ENCODE data around the gene FAM174C.

The FAM174C gene

DNA sequence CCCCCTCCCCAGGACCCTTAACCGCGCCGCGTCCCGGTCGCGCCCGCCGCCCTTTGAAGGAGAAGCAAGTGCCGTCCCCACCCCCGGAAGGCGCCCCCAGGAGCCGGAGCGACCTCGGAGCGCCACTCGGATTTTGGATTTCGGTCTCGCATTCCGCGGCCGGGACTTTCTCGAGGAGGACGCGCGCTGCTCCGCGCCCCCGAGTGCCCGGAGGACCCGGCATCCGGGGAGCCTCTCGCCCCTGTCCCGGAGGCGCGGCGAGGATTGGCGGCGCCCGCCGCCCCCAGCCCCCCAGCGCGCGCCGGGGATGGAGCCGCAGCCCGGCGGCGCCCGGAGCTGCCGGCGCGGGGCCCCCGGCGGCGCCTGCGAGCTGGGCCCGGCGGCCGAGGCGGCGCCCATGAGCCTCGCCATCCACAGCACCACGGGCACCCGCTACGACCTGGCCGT, 25.3 kb upstream of the FAM174C start:
- DNase-seq: peak; percentile 86

DNA sequence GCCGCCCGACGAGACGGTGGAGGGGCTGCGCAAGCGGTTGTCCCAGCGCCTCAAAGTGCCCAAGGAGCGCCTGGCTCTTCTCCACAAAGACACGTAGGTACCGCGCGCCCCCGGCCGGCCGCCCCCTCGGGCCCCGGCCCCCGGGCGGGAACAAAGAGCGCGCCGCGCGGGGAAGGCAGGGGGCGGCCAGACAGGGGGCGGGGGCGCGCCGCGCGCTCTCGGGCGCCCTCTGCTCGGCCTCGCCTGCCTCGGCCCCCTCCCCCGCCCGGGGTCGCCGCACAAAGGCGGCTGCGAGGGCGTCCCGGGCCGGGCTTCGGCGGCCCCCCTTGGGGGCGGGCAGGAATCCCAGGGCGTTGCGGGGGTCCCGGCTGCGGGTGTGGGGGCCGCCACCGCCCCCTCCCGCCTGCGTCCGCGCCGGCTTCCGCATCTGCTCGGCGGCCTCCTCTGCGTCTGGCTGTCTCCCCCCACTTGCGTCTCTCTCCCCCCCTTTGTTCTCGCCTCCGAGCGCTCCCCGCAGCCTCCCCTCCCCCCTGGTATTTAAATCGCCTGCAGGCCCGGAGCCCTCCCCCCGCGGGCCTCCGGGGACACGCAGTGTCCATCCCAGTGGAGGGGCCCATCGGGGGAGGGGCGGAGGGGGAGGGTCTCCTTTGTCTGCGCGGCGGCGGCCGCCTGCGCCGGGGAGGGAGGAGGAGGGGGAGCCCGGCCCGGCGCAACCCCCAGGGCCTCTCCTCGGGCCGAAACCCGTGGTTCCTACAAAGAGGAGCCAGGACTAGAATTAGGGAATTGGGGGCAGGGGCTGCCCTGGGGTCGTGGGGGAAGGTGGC, 24.7 kb upstream of the FAM174C start:
- DNase-seq: peak; percentile 72

DNA sequence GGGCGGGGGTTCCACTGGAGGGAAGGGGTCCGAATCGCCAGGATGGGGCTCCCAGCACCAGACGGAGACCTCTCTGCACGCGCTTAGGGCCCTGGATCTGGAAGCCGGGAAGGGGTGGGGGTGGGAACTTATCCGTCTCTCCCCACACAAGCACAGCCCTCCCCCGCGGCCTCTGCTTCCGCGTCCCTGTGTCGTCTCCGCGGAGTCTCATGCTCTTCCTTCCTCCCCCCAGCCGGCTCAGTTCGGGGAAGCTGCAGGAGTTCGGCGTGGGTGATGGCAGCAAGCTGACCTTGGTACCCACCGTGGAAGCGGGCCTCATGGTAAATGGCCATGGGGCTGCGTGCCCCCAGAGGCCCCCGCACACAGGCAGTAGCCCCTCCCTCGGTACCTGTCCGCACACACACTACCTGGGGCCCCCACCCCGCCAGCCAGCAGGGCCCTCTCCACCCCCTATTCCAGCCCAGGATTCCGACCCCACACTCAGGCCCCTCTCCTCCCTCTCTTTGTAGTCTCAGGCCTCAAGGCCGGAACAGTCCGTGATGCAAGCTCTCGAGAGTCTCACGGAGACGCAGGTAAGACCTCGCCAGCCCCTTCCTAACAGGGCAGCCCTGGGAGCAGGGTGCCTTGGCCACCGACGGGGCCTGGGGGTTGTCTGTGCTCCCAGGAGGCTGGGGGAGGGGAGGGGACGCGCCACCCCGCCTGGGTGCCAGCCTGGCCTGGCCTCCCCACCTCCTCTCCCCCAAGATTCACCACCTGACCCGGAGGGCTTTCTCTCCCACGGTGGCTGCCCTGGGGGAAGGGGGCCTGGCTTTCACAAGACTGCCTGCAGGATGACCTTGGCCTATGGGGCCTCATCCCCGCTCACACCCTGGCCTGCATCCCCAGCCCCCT, 23.8 kb upstream of the FAM174C start:
- peak; percentile 69 for DNase-seq

DNA sequence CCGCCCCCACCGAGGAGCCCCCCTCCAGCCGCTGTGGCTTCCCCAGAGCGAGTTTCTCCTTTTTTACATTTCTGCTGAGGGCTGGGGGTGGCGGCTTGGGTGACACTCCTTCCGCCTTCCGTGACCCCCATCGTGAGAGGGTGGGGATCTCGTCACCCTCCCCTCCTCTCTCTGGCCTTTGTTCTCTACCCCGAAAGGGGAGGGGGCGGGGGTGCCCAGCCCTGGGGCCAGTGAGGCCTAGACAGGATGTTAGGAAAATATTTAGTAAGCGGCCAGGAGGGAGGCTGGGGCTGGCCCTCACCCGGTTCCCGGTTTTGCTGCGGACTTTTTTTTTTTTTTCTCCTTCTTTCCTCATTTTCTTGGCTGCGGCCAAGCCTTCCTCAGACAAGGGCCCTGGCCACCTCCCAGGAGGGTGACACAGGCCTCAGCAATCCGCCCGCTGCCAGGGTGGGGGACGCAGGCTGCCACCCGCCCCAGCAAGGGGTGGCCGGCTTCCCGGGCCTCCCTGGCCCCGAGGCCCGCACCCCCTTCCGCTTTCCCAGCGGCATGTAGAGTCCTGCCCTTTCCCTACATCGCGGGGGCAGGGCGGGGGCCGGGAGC, 23.0 kb upstream of the FAM174C start:
- peak; percentile 67 for DNase-seq

DNA sequence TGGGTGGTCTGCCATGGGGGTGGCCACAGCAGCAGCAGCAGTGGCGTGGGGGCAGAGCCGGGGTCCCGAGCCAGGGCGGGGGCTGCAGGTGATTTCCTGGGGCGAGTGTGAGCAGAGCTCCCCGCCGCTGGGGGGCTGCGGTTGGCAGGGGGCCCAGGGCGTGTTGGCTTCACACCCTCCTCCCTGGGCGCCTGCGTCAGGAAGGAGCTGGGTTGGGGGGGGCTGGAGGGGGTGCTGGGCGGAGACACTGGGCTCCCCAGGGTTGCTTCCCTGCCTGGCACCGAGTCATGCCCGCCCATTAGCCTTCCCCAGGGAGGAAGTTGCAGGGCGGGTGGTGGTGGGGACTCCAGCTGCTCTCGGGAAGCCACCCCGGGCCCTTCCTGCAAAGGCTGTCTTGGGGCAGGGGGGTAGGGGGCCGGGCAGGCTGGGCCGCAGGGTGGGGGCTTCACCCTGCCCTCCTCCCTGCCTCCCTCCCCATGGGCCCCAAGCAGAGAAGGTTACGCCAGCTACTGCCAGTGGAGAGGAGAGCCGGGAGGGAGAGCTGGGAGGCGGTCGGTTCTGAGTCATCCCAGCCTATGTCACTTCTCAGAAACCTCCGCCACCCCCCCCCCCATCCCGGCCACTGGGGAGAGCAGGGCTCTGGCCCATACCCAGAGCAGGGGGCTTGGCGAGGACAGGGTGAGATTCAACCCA, 22.4 kb upstream of the FAM174C start:
- no peak for DNase-seq

DNA sequence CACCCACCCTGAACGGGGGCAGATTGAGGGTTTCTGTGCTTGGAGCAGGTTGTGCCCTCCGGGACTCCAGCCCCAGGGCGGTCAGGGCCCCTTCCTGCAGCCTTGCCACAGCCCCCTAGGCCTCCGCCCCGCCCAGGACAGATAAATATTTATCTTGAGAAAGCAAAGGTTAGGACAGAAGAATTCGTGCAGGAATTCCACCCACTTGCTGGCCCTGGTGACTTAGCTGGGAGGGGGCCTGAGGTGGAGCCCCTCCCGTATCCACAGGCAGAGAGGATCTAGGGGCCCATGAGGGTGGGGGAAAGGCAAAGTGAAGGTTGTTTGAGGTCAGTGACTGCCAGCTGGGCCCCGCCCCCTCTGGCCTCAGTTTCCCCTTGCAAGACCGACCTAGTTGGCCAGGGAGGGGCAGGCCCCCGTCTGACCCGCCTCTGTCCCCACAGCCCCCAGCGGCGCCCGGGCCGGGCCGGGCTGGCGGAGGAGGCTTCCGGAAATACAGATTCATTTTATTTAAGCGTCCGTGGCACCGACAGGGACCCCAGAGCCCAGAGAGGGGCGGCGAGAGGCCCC, 21.7 kb upstream of the FAM174C start:
- DNase-seq: no peak

DNA sequence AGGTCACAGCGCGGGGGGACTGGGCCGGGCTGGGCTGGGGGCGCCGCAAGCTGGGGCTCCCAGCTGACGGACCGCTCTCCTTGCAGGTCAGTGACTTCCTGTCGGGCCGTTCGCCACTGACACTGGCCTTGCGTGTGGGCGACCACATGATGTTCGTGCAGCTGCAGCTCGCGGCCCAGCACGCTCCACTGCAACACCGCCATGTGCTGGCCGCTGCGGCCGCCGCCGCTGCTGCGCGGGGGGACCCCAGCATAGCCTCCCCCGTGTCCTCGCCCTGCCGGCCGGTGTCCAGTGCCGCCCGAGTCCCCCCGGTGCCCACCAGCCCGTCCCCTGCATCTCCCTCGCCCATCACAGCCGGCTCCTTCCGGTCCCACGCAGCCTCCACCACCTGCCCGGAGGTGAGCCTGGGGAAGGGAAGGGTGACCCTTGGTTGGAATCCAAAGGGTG, 21.2 kb upstream of the FAM174C start:
- DNase-seq: no peak

DNA sequence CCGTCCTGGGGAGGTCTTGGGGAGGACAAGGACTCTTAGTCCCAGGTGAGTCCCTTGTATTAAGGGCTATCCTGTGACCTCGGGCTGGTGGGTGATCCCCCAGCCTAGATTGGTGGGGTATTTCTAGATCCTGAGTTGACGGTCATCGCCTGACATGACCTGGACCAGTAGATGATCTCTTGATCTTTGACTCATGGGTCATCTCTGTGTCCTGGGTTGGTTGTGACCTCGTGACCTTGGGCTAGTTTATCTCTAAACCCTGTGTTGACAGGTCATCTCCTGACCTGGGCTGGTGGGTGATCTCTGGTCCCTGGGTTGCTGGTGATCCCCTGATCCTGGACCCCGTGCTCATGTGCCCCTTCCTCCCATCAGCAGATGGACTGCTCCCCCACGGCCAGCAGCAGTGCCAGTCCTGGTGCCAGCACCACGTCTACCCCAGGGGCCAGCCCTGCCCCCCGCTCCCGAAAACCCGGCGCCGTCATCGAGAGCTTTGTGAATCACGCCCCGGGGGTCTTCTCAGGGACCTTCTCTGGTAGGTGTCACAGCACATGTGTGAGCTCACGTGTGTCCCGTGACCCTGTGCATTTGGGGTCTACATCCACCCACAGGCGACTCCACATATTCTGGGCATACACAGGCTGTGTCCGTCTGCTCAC, 20.7 kb upstream of the FAM174C start:
- no peak for DNase-seq

DNA sequence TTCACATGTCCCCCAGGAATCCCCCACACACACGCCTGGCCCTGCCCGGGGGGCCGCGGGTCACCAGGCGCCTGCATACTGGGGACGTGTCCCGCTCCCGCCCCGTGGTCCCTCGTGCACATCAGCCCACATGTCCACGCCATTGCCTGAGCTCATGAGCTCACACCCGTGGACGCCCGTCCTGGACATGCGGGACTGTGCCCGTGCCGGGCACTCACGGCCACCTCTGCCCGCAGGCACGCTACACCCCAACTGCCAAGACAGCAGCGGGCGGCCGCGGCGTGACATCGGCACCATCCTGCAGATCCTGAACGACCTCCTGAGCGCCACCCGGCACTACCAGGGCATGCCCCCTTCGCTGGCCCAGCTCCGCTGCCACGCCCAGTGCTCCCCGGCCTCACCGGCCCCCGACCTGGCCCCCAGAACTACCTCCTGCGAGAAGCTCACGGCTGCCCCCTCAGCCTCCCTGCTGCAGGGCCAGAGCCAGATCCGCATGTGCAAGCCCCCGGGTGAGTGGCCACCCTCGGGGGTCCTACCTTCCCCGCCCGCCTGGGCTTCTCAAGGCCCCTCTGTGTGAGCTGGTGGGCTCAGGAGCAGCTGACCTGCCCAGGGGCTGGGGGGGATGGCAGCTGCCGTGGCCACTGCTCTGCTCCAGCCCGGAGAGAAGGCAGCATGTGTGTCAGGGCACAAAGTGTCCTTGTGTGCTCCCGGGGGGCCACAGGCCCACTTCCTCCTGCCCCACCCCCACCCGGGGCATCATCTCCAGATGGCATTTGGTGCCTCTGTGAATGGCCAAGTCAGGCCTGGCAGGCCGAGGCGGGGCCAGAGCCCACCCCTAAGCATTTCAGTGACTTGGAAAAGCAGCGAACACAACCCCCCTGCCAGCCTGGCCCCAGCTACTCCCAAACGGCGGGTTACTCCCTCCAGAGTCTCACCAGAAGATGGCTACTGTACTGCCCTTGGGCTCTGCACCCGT, 19.9 kb upstream of the FAM174C start:
- no peak for DNase-seq

DNA sequence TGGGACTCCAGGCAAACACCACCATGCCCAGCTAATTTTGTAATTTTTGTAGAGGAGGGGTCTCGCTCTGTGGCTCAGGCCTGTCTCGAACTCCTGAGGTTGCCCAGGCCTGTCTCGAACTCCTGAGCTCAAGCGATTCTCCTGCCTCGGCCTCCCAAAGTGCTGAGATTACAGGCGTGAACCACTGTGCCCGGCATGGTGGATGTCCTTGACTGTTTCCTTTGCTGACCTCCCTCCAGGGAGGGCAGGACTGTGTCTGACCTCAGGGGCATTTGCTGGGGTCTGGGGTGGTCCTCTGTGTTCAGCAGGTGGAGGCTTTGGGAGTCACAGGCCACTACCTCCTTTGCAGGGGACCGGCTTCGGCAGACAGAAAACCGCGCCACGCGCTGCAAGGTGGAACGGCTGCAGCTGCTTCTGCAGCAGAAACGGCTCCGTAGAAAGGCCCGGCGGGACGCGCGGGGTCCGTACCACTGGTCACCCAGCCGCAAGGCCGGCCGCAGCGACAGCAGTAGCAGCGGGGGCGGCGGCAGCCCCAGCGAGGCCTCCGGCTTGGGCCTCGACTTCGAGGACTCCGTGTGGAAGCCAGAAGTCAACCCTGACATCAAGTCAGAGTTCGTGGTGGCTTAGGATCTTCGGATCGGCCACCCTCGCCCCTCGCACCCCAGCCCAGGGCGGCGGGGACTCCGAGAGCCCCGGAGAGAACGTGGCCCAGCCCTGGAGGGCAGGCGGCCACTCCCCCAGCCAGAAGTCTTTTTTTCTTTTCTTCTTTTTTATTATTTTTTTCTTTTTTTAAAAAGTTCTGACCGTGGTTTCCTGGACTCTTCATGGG, 18.5 kb upstream of the FAM174C start:
- no peak for DNase-seq

DNA sequence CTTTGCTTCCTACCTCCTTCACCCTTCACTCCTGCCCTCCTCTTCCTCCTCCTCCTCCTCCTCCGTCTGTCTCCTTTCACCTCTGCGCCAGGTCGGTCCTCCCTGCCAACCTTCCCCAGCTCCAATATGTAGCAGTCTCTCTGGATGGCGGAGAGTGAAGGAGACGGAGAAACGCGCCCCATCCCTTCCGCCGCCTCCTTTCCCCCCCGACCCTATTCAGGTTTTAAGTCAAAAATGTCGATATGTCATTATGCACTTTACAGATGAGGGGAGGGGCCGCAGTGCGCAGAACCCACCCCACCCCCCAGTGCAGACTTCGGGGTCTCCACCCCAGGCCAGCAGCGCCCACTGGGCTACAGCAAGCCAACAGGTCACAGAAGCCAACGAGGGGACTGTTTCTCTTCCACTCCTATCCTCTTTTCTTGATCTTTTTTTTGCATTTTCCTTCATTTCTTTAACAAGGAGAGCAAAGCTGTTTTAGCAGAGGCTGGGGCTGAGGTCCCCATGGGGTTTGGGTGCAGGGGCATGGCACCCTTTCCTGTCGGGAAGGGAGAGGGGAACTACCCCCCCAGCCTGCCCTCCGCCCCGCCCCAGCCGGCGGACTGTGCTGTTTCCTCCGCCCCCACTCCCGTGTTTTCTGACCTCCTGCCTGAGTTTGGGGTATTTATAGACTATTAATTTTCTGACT, 17.7 kb upstream of the FAM174C start:
- no peak for DNase-seq

DNA sequence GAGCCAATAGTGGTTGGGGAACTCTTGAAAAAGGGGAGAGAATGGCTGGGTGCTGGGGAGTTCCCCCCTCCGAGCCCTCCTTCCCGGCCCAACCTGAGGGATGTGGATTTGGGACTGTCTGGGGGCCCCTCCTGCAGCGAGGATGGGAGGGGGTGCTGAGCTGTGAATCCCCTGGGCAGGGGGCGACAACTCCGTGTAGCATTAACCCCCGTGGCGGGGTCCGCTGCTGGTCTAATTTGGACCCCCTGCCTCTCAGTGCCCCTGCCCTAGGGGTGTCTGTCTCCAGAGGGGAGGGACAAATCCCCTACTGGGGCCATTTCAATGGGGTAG, 17.2 kb upstream of the FAM174C start:
- DNase-seq: no peak

DNA sequence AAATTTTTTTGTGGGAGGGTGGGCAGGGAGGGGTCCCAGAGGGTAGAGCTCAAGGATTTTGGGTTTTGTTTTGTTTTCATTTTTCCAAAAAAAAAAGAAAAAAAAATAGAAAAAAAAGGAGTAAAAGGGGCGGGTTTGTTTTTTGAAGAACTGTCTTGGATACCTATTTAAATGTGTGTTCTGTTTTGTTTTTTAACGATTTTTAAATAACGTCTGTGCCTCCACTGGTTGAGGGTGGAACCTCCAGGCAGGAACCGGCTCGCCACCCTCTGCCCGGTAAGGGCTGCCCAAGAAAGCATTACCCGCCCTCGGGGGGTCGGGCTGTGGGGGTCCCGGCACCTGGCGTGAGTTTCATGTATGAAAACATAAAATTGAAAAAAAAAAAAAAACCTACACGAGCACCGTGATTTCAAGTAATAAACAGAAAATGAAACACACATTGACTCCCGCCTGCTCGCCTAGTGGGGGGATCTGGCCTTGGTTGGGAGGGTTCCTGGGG, 16.6 kb upstream of the FAM174C start:
- DNase-seq: peak; percentile 57

DNA sequence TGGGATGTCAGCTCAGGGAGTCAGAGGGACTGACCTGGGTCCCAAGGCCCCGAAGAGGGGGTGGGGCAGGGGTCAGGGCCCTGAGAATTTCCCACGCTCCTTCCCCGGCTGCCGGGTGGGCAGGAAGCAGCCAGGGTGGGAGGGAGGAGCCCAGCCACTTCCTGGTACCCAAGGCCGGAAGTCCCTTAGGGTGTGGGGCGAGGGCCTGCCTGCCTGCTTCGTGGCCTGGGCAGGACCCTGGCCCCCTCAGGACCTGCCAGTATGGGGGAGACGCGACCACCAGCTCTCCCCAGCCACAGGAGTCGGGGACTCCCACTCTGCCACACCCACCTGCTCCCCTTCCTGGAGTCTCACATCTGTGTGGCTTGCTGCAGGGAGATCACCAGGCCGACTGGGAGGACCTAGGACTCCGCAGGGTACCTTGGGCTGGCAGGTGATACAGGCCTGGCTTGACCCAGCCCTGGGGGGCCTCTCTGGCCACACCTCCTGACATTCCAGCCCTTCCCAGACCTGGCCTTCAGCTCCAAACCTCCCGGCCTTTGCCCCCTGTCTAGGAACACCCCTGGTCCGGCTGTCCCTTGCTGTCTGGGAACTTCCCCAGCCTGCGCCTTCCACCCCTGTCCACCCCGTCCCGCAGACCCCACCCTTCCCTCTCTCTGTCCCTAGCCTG, 16.0 kb upstream of the FAM174C start:
- peak; percentile 73 for DNase-seq

DNA sequence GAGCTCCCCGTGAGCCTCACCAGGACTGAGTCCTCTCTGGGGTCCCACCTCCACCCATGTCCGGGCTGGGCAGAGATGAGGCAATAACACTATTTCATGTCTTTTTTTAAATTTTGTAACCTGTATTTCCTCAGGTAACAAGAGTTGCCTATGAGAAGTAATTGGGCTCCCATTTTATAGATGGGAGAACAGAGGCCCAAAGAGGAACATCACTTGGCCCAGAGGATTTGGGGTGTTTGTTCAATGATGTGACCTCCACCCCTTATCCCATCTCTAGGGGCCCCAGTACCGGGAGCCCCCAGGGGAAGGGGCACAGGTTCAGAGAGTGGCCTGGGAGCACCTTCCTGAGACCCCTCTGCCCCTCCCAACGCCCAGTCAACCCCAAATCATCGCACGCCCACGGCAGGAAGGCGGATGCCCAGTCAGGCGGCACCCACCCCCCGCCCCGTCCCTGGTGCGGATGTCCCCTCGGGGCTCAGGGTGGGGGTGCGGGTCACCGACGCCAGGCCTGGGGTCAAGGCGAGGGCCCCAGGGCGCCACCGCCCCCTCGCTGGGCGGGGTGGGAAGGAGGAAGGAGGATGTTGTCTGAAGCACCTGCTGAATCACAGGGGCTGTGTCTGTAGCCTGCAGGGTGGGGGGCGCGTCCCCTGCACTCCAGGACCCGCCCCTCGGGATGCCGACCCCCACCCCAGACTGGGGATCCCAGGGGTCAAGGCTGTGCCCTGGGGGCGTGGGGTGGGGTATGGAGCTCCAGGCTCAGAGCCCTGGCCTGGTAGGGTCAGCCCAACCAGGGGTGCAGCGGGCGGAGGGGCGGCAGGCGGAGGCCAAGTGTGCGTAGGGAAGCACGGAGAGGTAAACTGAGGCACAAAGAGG, 15.2 kb upstream of the FAM174C start:
- peak; percentile 54 for DNase-seq

DNA sequence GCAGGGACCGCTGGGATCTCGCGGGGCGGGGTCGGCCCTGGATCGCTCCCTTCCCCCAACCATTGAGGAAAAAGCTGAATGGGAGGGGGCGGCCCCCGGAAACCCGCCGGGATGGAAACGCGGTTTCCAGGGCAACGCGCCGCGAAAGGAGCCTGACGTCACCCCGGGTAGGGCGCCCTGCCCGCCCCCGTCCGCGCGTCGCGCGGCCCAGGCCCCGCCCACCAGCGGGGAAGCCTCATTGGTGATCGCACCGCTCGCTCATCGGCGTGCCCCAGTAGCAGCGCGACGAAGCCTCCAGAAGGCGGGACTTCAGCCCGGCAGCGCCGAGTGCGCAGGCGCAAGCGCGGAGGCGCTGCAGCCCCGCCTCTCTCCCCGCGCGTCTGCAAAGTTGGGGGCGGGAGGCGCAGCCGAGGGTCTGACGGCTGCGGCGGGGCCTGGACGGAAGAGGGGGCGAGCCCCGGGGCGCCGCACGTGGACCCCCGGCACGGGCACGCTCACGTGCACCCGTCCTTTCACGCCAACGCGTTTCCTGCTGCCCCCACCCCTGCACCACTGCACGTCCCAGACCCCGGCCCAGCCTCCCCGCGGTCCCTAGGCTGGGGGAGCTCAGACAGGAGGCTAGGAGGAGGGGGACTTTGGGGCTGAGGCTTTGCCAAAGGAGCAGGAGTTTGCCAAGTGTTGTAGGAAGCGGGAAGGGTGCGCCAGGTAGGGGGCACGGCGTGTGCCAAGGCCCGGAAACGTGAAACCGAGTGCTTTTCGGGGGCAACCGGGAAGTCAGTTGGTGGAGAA, 14.4 kb upstream of the FAM174C start:
- peak; percentile 91 for DNase-seq
